ENCODE data around the gene INTS15.

INTS15 gene

GRCh38 chr7:6654113-6654841 lies 64.5 kb downstream of the INTS15 start:
- DNase-seq: no peak
- Histone ChIP-seq H3K27ac (no peak overlapping the region), H3K36me3 (replicated peaks) (peaks cover 40% of the 10 kb centered on the region), H3K4me3 (ENCODE audit: low read depth, low read length) (no peak overlapping the region), H3K27me3 (replicated peaks) (no peaks in the 10 kb centered on the region)
- in situ Hi-C loops (cut with HindIII; ENCODE audit: low pct_ligation_motif_present, low sequenced_read_pairs): no loop called here
- no peak for TF ChIP-seq CTCF (IDR thresholded peaks at IDR 0.05; ENCODE audit: low read depth, low read length, missing control alignments)

GRCh38 chr7:6654842-6655610 lies 65.2 kb downstream of the INTS15 start:
- in situ Hi-C loops (cut with HindIII; ENCODE audit: low pct_ligation_motif_present, low sequenced_read_pairs): no loop called here
- no peak for TF ChIP-seq CTCF (IDR thresholded peaks at IDR 0.05; ENCODE audit: low read depth, low read length, missing control alignments)
- Histone ChIP-seq H3K27me3 (replicated peaks) (no peaks in the 10 kb centered on the region), H3K36me3 (replicated peaks) (peaks cover 40% of the 10 kb centered on the region), H3K4me3 (ENCODE audit: low read depth, low read length) (no peak overlapping the region), H3K27ac (no peak overlapping the region)
- no peak for DNase-seq

- no peak overlapping the region for H3K27ac ChIP-seq
- H3K4me3 ChIP-seq (ENCODE audit: low read depth, low read length): no peak overlapping the region
- no peak for DNase-seq
- H3K27me3 ChIP-seq (replicated peaks): no peaks in the 10 kb centered on the region
- in situ Hi-C loops (cut with HindIII; ENCODE audit: low pct_ligation_motif_present, low sequenced_read_pairs): no loop called here
- no peak for TF ChIP-seq CTCF (IDR thresholded peaks at IDR 0.05; ENCODE audit: low read depth, low read length, missing control alignments)
- peaks cover 38% of the 10 kb centered on the region for H3K36me3 ChIP-seq (replicated peaks)
Observed at GRCh38 chr7:6655636-6656385, 66.0 kb downstream of the INTS15 start.

- no peaks in the 10 kb centered on the region for H3K27me3 ChIP-seq (replicated peaks)
- H3K27ac ChIP-seq: no peak overlapping the region
- in situ Hi-C loops (cut with HindIII; ENCODE audit: low pct_ligation_motif_present, low sequenced_read_pairs): no loop called here
- no peak for DNase-seq
- H3K36me3 ChIP-seq (replicated peaks): peaks cover 35% of the 10 kb centered on the region
- H3K4me3 ChIP-seq (ENCODE audit: low read depth, low read length): no peak overlapping the region
- no peak for TF ChIP-seq CTCF (IDR thresholded peaks at IDR 0.05; ENCODE audit: low read depth, low read length, missing control alignments)
Observed at GRCh38 chr7:6656413-6656812, 66.6 kb downstream of the INTS15 start.
